Endothelial cell of umbilical vein (primary cell): Measurements from ENCODE around the gene SAMD9L. TPM values are rescaled to one million over a fixed set of nuclear protein-coding genes. Genes with fewer than 3 reads are reported as not detected.

Experiments used
- BruUV-seq: library from RNA; stranded (reverse); fragments of 400-500 nt; replicated peaks from 2 replicates; lab custom pipeline; 2021; lab: Mats Ljungman, UMichigan
- CTCF ChIA-PET: fragments of 300-600, 350-600 bp; sonication (Branson Sonifier 250); formaldehyde crosslinking; loops from one replicate; lab custom pipeline; 2021; ENCODE audit warnings: antibody characterized with exemption, inconsistent platforms; lab: Charles Lee
- POLR2A ChIA-PET: fragments of 300-600, 350-600 bp; sonication (Branson Sonifier 250); formaldehyde crosslinking; loops from one replicate; lab custom pipeline; 2021; ENCODE audit warnings: antibody characterized with exemption, inconsistent platforms; lab: Charles Lee
- DNase-seq: peaks from one replicate; pipeline ENCODE4 v3.0.0-alpha.2; 2011; ENCODE audit warnings: low read depth, low spot score
- FAIRE-seq: peaks from 2 replicates; lab custom pipeline; 2011; peaks lifted over from hg19 to GRCh38; lab: Jason Lieb, UNC
- H2AFZ ChIP-seq: 2 replicates; pipeline ENCODE4 v1.6.0; 2012; ENCODE audit warnings: low read depth, low read length, control low read depth, inconsistent platforms
- H3K27ac ChIP-seq: 2 replicates; pipeline ENCODE4 v1.5.1; 2011; ENCODE audit warnings: low read depth, mild to moderate bottlenecking, control low read depth, low read length, moderate library complexity; ENCODE audit not compliant: insufficient read depth
- H3K27me3 ChIP-seq, 2 experiments: 2 replicates each; pipeline versions ENCODE4 v1.6.0 to v1.6.1; 2011; ENCODE audit warnings: low read length in 2 of 2, mixed read lengths in 1 of 2; ENCODE audit not compliant: control insufficient read depth in 2 of 2, insufficient read depth in 2 of 2
- H3K36me3 ChIP-seq, 2 experiments: 2 replicates in 1 of 2; 3 replicates in 1 of 2; pipeline ENCODE4 v1.5.1; 2011; ENCODE audit warnings: low read length in 2 of 2, mild to moderate bottlenecking in 1 of 2, moderate library complexity in 1 of 2; ENCODE audit not compliant: control insufficient read depth in 2 of 2, insufficient read depth in 2 of 2; ENCODE audit errors: extremely low read depth in 1 of 2
- H3K4me1 ChIP-seq: 3 replicates; pipeline ENCODE4 v1.5.1; 2011; ENCODE audit warnings: mild to moderate bottlenecking, low read length; ENCODE audit not compliant: control insufficient read depth, insufficient read depth; ENCODE audit errors: extremely low read depth
- H3K4me2 ChIP-seq: 2 replicates; pipeline ENCODE4 v1.6.1; 2011; ENCODE audit warnings: low read length, control low read depth, mixed read lengths; ENCODE audit not compliant: insufficient read depth
- H3K4me3 ChIP-seq, 3 experiments: fragments of 200-600 bp in 1 of 3; sonication (generic), shearing (Covaris generic) in 1 of 3; replicated peaks in 1 of 3; 2 replicates each; pipeline ENCODE4 v1.5.1; 2011 to 2016; ENCODE audit warnings: control low read depth in 3 of 3, low read length in 3 of 3, mild to moderate bottlenecking in 2 of 3, inconsistent platforms in 1 of 3, low read depth in 1 of 3, moderate library complexity in 1 of 3; ENCODE audit not compliant: insufficient read depth in 1 of 3
- H3K79me2 ChIP-seq: 2 replicates; pipeline ENCODE4 v1.6.0; 2012; ENCODE audit warnings: low read length, inconsistent platforms; ENCODE audit not compliant: control insufficient read depth, insufficient read depth
- H3K9ac ChIP-seq: replicated peaks from 2 replicates; pipeline ENCODE3; 2011; ENCODE audit warnings: low read length, control low read depth; ENCODE audit not compliant: insufficient read depth; ENCODE audit errors: extremely low read depth
- H3K9me1 ChIP-seq: replicated peaks from 3 replicates; pipeline ENCODE4 v1.6.0; 2011; ENCODE audit warnings: mild to moderate bottlenecking, low read length; ENCODE audit not compliant: control insufficient read depth, insufficient read depth; ENCODE audit errors: extremely low read depth
- H3K9me3 ChIP-seq: replicated peaks from 2 replicates; pipeline ENCODE4 v1.5.1; 2012; ENCODE audit warnings: low read length, inconsistent platforms; ENCODE audit not compliant: control insufficient read depth, insufficient read depth
- H4K20me1 ChIP-seq: replicated peaks from 2 replicates; pipeline ENCODE3; 2011; ENCODE audit warnings: mild to moderate bottlenecking, low read length; ENCODE audit not compliant: control insufficient read depth, insufficient read depth; ENCODE audit errors: extremely low read depth
- EZH2 ChIP-seq: IDR thresholded peaks from 2 replicates; pipeline ENCODE4 v1.6.1; 2012; ENCODE audit warnings: borderline replicate concordance, low read depth, mild to moderate bottlenecking, moderate library complexity, low read length, inconsistent platforms; ENCODE audit not compliant: severe bottlenecking
- FOS ChIP-seq: IDR thresholded peaks from 2 replicates; pipeline ENCODE4 v1.6.1; 2011; ENCODE audit warnings: mild to moderate bottlenecking, low read length, moderate library complexity, borderline replicate concordance; ENCODE audit not compliant: insufficient read depth
- GATA2 ChIP-seq: IDR thresholded peaks from 2 replicates; pipeline ENCODE4 v1.7.0; 2011; ENCODE audit warnings: low read depth, mild to moderate bottlenecking, moderate library complexity, mixed read lengths, low read length; ENCODE audit not compliant: insufficient read length, insufficient read depth
- JUN ChIP-seq: IDR thresholded peaks from 2 replicates; pipeline ENCODE4 v1.6.1; 2011; ENCODE audit warnings: borderline replicate concordance, low read depth; ENCODE audit not compliant: insufficient read length, insufficient read depth
- MAX ChIP-seq: IDR thresholded peaks from 2 replicates; pipeline ENCODE4 v1.6.1; 2011; ENCODE audit not compliant: insufficient read depth, insufficient read length
- MYC ChIP-seq: IDR thresholded peaks from one replicate; pipeline ENCODE4 v1.6.1; 2011; ENCODE audit warnings: mild to moderate bottlenecking, low read depth, low read length
- POLR2A ChIP-seq: IDR thresholded peaks from 2 replicates; pipeline ENCODE4 v1.6.1; 2012; ENCODE audit warnings: low read depth, mild to moderate bottlenecking, control low read depth, low read length
- POLR2AphosphoS5 ChIP-seq: IDR thresholded peaks from 2 replicates; pipeline ENCODE4 v1.6.1; 2012; ENCODE audit warnings: low read depth, mild to moderate bottlenecking, control low read depth, low read length, moderate library complexity; ENCODE audit not compliant: insufficient read depth
- dilution Hi-C: fragments of 300-500 bp; cut with MboI; formaldehyde crosslinking; loops from one replicate; pipeline ENCODE4 v1.15.0; 2019; ENCODE audit warnings: low sequenced_read_pairs; ENCODE audit not compliant: extremely low pct_ligation_motif_present
- intact Hi-C: fragments of 100-400 bp; cut with micrococcal nuclease; formaldehyde crosslinking; loops from one replicate; pipeline ENCODE4 v1.10.0; 2022
- polyA plus RNA-seq, 4 experiments: library from polyadenylated mRNA; depleted of rRNA in 3 of 4; stranded (reverse) in 3 of 4; unstranded in 1 of 4; fragments of >200 nt; gene quantifications; 2 replicates each; pipeline versions ENCODE4 v1.2.1 to v1.2.3, GENCODE V29; 2011 to 2012; ENCODE audit warnings: missing spikeins in 1 of 4
- total RNA-seq: library from RNA; stranded (reverse); gene quantifications from 2 replicates; pipeline ENCODE4 v1.2.3, GENCODE V29; 2021
- TF ChIP-seq, protein P1 (sequence below), 2 donors: IDR thresholded peaks; 1 replicate in 1 of 2; 2 replicates in 1 of 2; pipeline ENCODE4 v1.5.1; 2011; ENCODE audit warnings: low read length in 2 of 2, mild to moderate bottlenecking in 2 of 2, moderate library complexity in 2 of 2, control low read depth in 1 of 2, inconsistent platforms in 1 of 2, low read depth in 1 of 2; ENCODE audit not compliant: insufficient read depth in 1 of 2; ENCODE audit errors: extremely low read depth in 1 of 2

SAMD9L gene
- total and polyA plus RNA-seq, 2 donors (not counting 3 experiments of a cell fraction or from before 2014, with no cell fraction given): 2.7 to 14.9 TPM

GRCh38 chr7:93178213-93178612, 30.0 kb upstream of the SAMD9L start:
- FAIRE-seq: no peak
- no peak overlapping the region for H2AFZ ChIP-seq
- no TSS peak for BruUV-seq
- TF ChIP-seq POLR2AphosphoS5: no peak
- TF ChIP-seq MYC: no peak
- no peak for TF ChIP-seq FOS
- no peak for TF ChIP-seq GATA2
- TF ChIP-seq, protein P1, sequence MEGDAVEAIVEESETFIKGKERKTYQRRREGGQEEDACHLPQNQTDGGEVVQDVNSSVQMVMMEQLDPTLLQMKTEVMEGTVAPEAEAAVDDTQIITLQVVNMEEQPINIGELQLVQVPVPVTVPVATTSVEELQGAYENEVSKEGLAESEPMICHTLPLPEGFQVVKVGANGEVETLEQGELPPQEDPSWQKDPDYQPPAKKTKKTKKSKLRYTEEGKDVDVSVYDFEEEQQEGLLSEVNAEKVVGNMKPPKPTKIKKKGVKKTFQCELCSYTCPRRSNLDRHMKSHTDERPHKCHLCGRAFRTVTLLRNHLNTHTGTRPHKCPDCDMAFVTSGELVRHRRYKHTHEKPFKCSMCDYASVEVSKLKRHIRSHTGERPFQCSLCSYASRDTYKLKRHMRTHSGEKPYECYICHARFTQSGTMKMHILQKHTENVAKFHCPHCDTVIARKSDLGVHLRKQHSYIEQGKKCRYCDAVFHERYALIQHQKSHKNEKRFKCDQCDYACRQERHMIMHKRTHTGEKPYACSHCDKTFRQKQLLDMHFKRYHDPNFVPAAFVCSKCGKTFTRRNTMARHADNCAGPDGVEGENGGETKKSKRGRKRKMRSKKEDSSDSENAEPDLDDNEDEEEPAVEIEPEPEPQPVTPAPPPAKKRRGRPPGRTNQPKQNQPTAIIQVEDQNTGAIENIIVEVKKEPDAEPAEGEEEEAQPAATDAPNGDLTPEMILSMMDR (IDR thresholded peaks at IDR 0.05; ENCODE audit: extremely low read depth in 1 of 2, insufficient read depth in 1 of 2, low read depth in 1 of 2, low read length in 2 of 2): no peak
- no peak for TF ChIP-seq EZH2
- no peak for TF ChIP-seq MAX
- no peak for TF ChIP-seq POLR2A
- TF ChIP-seq JUN: no peak
- no peaks in the 10 kb centered on the region for H4K20me1 ChIP-seq
- intact Hi-C loops (no loop called here), dilution Hi-C loops (no loop called here)
- H3K4me1 ChIP-seq: no peaks in the 10 kb centered on the region
- POLR2A ChIA-PET: no interaction called here
- H3K36me3 ChIP-seq: no peaks in the 10 kb centered on the region
- H3K4me3 ChIP-seq: no peak overlapping the region
- DNase-seq: peak; percentile 9
- no peak overlapping the region for H3K27ac ChIP-seq
- peaks cover 7 to 16% of the 10 kb centered on the region in 2 experiments for H3K27me3 ChIP-seq
- no peaks in the 10 kb centered on the region for H3K79me2 ChIP-seq
- H3K9me1 ChIP-seq: no peaks in the 10 kb centered on the region
- no peaks in the 10 kb centered on the region for H3K9me3 ChIP-seq
- H3K4me2 ChIP-seq: no peak overlapping the region
- CTCF ChIA-PET: interaction anchor here (0.8 to 1.0 kb wide), 2 partner anchors 50 to 373 kb away, joined by 5 to 7 read pairs; no protein-coding TSS in a partner anchor
- H3K9ac ChIP-seq: no peak overlapping the region
